DND-41 (cell line): Measurements from ENCODE around the gene LUZP4.

Experiments used
- EZH2 ChIP-seq: IDR thresholded peaks from 3 replicates; pipeline ENCODE4 v1.6.1; 2012; ENCODE audit warnings: borderline replicate concordance, low read depth, mild to moderate bottlenecking, moderate library complexity, low read length, inconsistent platforms; ENCODE audit not compliant: severe bottlenecking
- TF ChIP-seq, protein P1 (sequence below): IDR thresholded peaks from 2 replicates; pipeline ENCODE4 v1.5.1; 2012; ENCODE audit warnings: borderline replicate concordance, low read length, moderate library complexity, mild to moderate bottlenecking; ENCODE audit not compliant: poor library complexity, severe bottlenecking; ENCODE audit errors: extremely low read depth

- TF ChIP-seq, protein P1, sequence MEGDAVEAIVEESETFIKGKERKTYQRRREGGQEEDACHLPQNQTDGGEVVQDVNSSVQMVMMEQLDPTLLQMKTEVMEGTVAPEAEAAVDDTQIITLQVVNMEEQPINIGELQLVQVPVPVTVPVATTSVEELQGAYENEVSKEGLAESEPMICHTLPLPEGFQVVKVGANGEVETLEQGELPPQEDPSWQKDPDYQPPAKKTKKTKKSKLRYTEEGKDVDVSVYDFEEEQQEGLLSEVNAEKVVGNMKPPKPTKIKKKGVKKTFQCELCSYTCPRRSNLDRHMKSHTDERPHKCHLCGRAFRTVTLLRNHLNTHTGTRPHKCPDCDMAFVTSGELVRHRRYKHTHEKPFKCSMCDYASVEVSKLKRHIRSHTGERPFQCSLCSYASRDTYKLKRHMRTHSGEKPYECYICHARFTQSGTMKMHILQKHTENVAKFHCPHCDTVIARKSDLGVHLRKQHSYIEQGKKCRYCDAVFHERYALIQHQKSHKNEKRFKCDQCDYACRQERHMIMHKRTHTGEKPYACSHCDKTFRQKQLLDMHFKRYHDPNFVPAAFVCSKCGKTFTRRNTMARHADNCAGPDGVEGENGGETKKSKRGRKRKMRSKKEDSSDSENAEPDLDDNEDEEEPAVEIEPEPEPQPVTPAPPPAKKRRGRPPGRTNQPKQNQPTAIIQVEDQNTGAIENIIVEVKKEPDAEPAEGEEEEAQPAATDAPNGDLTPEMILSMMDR = no peak
- no peak for TF ChIP-seq EZH2
Observed at GRCh38 chrX:115332832-115333231, 43.3 kb downstream of the LUZP4 start.
